ENCODE results near the gene IRF1. TPM values are rescaled to one million over a fixed set of nuclear protein-coding genes. Genes with fewer than 3 reads are reported as not detected.
A peak's percentile ranks its signal among the peaks of the same experiment; 100 is the strongest.

Gene IRF1
- total RNA-seq, 1 experiment from 2014 or later, result 30.1 TPM

DNA sequence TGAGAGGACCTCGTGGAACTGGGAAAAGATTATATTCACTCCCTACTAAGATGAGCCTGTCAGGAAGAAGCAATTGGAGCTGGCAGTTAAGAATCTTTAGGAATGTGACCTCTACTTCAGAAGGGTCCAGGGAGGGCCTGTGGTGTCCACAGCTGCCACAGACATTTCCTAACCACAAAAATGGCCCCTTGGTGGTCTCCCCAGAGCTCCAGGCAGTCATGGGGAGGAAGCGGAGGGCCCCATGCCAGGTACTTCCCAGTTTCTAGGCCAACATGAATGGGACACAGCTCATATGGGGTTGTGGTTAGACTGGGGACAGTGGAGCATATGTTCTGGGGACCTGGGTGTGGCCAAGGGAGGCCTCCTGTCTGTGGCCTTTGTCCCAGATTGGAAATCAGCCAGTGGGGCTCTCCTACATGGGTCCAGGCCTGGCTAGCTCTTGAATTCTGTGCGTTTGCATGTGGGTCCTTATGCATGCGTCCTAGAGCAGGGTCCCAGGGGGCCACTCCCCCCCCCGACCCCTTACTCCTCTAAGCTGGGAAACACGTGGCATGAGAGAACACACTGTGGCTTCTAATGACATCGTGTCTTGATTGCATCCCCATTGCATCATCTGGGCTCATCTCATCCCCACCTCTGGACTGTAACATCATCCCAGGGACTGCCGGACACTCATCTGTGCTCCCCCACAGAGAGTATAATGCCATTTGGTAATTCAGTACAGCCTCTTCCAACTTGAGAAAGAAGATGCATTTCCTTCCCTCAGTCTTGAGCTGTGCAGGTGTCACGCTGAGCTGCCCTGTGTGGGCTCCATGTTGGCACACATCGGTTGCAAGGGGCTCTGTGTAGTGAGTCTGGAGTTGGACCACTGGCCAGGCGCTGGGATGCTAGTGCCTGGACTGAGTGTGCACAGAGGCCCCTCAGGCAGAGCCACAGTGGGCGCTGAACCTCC lies 31.3 kb downstream of the IRF1 start (continued):
- TF ChIP-seq, protein P1, sequence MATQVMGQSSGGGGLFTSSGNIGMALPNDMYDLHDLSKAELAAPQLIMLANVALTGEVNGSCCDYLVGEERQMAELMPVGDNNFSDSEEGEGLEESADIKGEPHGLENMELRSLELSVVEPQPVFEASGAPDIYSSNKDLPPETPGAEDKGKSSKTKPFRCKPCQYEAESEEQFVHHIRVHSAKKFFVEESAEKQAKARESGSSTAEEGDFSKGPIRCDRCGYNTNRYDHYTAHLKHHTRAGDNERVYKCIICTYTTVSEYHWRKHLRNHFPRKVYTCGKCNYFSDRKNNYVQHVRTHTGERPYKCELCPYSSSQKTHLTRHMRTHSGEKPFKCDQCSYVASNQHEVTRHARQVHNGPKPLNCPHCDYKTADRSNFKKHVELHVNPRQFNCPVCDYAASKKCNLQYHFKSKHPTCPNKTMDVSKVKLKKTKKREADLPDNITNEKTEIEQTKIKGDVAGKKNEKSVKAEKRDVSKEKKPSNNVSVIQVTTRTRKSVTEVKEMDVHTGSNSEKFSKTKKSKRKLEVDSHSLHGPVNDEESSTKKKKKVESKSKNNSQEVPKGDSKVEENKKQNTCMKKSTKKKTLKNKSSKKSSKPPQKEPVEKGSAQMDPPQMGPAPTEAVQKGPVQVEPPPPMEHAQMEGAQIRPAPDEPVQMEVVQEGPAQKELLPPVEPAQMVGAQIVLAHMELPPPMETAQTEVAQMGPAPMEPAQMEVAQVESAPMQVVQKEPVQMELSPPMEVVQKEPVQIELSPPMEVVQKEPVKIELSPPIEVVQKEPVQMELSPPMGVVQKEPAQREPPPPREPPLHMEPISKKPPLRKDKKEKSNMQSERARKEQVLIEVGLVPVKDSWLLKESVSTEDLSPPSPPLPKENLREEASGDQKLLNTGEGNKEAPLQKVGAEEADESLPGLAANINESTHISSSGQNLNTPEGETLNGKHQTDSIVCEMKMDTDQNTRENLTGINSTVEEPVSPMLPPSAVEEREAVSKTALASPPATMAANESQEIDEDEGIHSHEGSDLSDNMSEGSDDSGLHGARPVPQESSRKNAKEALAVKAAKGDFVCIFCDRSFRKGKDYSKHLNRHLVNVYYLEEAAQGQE (IDR thresholded peaks at IDR 0.05; ENCODE audit: low read depth), result no peak

DNA sequence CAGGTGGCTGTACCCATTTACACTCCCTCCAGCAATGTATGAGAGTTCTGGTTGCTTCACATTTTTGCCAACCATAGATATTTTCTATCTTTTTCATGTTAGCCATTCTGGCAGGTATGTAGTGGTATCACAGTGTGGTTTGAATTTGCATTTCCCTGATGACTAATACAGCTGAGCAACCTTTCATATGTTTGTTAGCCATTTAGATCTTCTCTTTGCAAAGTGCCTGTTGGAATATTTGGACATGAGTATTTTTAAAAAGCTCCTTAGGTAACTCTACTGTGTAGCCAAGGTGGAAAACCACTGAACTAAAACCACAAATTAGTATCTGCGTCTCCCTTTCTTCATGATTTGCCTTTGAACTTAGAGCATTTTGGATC lies 31.9 kb downstream of the IRF1 start:
- no peaks in the 10 kb centered on the region for H4K20me1 ChIP-seq (ENCODE audit: insufficient read depth)
- H3K4me1 ChIP-seq (ENCODE audit: control insufficient read depth in 1 of 2, insufficient read depth in 2 of 2, low read length in 2 of 2), result peaks cover 13 to 26% of the 10 kb centered on the region in 2 experiments
- no peaks in the 10 kb centered on the region for H3K9me2 ChIP-seq (ENCODE audit: insufficient read depth)
- H3K9ac ChIP-seq (ENCODE audit: low read length), result no peak overlapping the region
- no peaks in the 10 kb centered on the region for H3K27me3 ChIP-seq (ENCODE audit: insufficient read depth, low read length)
- ATAC-seq (no peak), DNase-seq (ENCODE audit: low read depth, low spot score) (no peak)
- RAD21 ChIA-PET (ENCODE audit: low non-redundant PET in 1 of 2, low total read pairs in 2 of 2, uncharacterized antibody in 2 of 2, unreplicated experiment in 2 of 2), result no interaction called here
- intact Hi-C loops (cut with micrococcal nuclease), result no loop called here
- CTCF ChIA-PET, result interaction anchor here (1.7 to 2.1 kb wide), 2 partner anchors 32 to 38 kb away, joined by 6 read pairs; no protein-coding TSS in a partner anchor
- H3K9me3 ChIP-seq (ENCODE audit: control insufficient read depth in 1 of 2, insufficient read depth in 1 of 2, low read depth in 1 of 2, low read length in 2 of 2), result no peaks in the 10 kb centered on the region
- H3K27ac ChIP-seq (ENCODE audit: low read depth, low read length), result no peak overlapping the region
- peak; percentile 8; the same call in 1 of the 2 replicates for TF ChIP-seq FOSL1 (IDR thresholded peaks at IDR 0.05; ENCODE audit: low read depth)
- no peak for TF ChIP-seq JUND (IDR thresholded peaks at IDR 0.05)
- POLR2A ChIA-PET, result interaction anchor here (1.3 to 1.9 kb wide), 2 partner anchors 32 to 37 kb away, joined by 4 to 7 read pairs; partner anchors contain the start of gene IRF1
- no peaks in the 10 kb centered on the region for H3K36me3 ChIP-seq (ENCODE audit: control insufficient read depth in 1 of 2, insufficient read depth in 2 of 2, low read length in 2 of 2)
- H3K4me3 ChIP-seq (replicated peaks in 1 of 2; ENCODE audit: low read depth in 1 of 2, low read length in 2 of 2), result no peak overlapping the region
- no peak overlapping the region for H2AFZ ChIP-seq (ENCODE audit: low read depth, low read length, poor library complexity, severe bottlenecking)
- H3K4me2 ChIP-seq (ENCODE audit: low read length), result peak overlapping the region; percentile 24
- no TSS peak for BruUV-seq (replicated peaks)
- no peaks in the 10 kb centered on the region for H3K79me2 ChIP-seq (ENCODE audit: insufficient read depth, low read length)

All from HCT116 (cell line).